ENCODE results near the gene ACAP3. TPM values are rescaled to one million over a fixed set of nuclear protein-coding genes. Genes with fewer than 3 reads are reported as not detected.

Gene ACAP3
- polyA plus RNA-seq, 2 of the 4 experiments (the other 2 are of a cell fraction): 6.6 to 24.2 TPM

DNA sequence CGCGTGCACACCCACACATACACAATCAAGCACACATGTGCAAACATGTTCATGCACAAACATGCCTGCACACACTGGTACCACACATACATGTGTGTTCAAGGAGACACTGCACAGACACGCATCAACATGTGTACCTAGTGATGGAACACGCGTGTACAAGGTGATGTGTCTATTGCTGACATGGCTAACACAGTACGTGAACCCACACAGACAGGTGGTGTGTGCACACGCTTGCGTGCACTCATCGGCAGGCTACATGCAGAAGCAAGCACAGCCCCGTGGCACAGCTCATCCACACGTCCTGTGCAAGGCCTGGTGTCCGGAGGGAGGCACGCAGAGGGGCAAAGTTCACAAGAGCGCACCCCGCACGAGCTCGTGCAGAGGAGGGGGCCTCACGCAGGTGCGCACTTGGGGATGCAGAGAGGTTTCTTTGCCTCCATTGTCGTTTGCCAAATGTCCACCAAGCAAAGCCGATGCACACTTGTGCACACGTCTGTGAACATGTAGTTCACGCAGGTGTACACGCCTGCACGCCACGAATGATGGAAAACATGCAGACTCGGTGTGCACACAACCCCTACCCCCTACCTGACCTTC is 969 bp downstream of the ACAP3 start:
- Histone ChIP-seq H3K4me3 (peak overlapping the region; percentile 91), H3K4me2 (peak overlapping the region; percentile 91), H3K4me1 (peaks cover 41% of the 10 kb centered on the region), H3K9me3 (no peaks in the 10 kb centered on the region), H3K27ac (peak overlapping the region; percentile 78 to 96; a peak in 5 of 6 replicates)
- DNase-seq (ENCODE audit: low read depth in 1 of 2, low spot score in 1 of 2) (no peak), ATAC-seq (no peak), FAIRE-seq (no peak)
- WGBS (ENCODE audit: missing lambda C conversion rate): 72% methylated on average over 14 of the region's 27 CpGs
- POLR2A ChIA-PET: no interaction called here
- TF ChIP-seq, protein P1, sequence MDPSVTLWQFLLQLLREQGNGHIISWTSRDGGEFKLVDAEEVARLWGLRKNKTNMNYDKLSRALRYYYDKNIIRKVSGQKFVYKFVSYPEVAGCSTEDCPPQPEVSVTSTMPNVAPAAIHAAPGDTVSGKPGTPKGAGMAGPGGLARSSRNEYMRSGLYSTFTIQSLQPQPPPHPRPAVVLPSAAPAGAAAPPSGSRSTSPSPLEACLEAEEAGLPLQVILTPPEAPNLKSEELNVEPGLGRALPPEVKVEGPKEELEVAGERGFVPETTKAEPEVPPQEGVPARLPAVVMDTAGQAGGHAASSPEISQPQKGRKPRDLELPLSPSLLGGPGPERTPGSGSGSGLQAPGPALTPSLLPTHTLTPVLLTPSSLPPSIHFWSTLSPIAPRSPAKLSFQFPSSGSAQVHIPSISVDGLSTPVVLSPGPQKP (IDR thresholded peaks at IDR 0.05; ENCODE audit: low read depth, low read length): no peak
- no peak for TF ChIP-seq RCOR1 (IDR thresholded peaks at IDR 0.05; ENCODE audit: low read depth, low read length)
- CTCF ChIA-PET: interaction anchor here (1.1 kb wide), 1 partner anchor 39 kb away, joined by 3 read pairs; no protein-coding TSS in a partner anchor

DNA sequence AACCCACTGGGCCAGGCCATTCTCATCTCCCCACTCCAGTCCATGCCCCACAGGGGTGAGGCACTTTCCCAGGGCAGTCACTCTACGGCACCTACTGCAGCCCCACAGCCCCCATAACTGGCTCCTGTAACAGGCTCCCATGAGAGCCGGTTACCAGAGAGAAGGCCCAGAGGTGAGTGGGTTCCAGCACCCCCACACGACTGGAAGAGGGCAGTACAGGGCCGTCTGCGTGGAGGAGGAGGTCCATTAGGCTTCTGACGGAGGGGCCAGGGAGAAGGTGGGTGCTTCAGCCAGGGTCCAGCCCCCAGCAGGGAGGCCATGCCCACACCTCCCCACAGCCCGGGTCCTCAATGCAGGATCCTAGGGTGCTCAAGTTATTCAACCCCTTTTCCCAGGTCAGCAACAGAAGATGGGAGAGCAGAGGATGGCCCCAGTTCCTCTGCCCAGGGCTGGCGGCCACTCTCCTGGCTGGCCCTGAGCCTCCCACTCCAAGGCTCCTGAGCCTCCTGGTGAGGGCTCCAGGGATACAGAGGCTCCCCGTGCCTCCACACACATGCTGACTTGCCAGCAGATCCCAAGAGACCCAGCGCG is 1.6 kb downstream of the ACAP3 start:
- ChIA-PET CTCF (interaction anchor here (1.1 to 1.6 kb wide), 5 partner anchors 15 to 325 kb away, joined by 3 to 7 read pairs (median 3); no protein-coding TSS in a partner anchor), POLR2A (no interaction called here)
- TF ChIP-seq MAFK (IDR thresholded peaks at IDR 0.05; ENCODE audit: partially characterized antibody) (no peak), MYC (IDR thresholded peaks at IDR 0.05; ENCODE audit: borderline replicate concordance, low read length) (no peak), TFCP2L1 (CRISPR knock-in tag; IDR thresholded peaks at IDR 0.05) (no peak), MAZ (IDR thresholded peaks at IDR 0.05; ENCODE audit: borderline replicate concordance, low read depth, low read length) (no peak), BHLHE40 (IDR thresholded peaks at IDR 0.05; ENCODE audit: low read depth, low read length) (no peak), HMGXB4 (CRISPR knock-in tag; IDR thresholded peaks at IDR 0.05; ENCODE audit: borderline replicate concordance) (no peak), JUNB (IDR thresholded peaks at IDR 0.05) (no peak), RFX5 (IDR thresholded peaks at IDR 0.05) (no peak), FOXS1 (CRISPR knock-in tag; IDR thresholded peaks at IDR 0.05) (no peak), NR3C1 (IDR thresholded peaks at IDR 0.05) (no peak), CEBPB (IDR thresholded peaks at IDR 0.05) (no peak), HOXB5 (CRISPR knock-in tag; IDR thresholded peaks at IDR 0.05) (no peak), SMC3 (IDR thresholded peaks at IDR 0.05) (no peak)
- Histone ChIP-seq H3K9me3 (no peaks in the 10 kb centered on the region), H3K4me2 (peak overlapping the region; percentile 91), H3K4me3 (peak overlapping the region; percentile 91), H3K4me1 (peaks cover 41% of the 10 kb centered on the region), H3K27ac (peak overlapping the region; percentile 87 to 95)
- WGBS (ENCODE audit: missing lambda C conversion rate): 57% methylated on average over 8 of the region's 11 CpGs
- DNase-seq (ENCODE audit: low read depth in 1 of 2, low spot score in 1 of 2) (no peak), ATAC-seq (peak in 1 of 2 experiments; percentile 8; a peak in 3 of 6 replicates), FAIRE-seq (no peak)

- WGBS (ENCODE audit: missing lambda C conversion rate): 64% methylated on average over 5 of the region's 25 CpGs
- peak in 1 of 2 experiments; percentile 34; a peak in 3 of 6 replicates for ATAC-seq
- TF ChIP-seq, protein P2, sequence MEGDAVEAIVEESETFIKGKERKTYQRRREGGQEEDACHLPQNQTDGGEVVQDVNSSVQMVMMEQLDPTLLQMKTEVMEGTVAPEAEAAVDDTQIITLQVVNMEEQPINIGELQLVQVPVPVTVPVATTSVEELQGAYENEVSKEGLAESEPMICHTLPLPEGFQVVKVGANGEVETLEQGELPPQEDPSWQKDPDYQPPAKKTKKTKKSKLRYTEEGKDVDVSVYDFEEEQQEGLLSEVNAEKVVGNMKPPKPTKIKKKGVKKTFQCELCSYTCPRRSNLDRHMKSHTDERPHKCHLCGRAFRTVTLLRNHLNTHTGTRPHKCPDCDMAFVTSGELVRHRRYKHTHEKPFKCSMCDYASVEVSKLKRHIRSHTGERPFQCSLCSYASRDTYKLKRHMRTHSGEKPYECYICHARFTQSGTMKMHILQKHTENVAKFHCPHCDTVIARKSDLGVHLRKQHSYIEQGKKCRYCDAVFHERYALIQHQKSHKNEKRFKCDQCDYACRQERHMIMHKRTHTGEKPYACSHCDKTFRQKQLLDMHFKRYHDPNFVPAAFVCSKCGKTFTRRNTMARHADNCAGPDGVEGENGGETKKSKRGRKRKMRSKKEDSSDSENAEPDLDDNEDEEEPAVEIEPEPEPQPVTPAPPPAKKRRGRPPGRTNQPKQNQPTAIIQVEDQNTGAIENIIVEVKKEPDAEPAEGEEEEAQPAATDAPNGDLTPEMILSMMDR (IDR thresholded peaks at IDR 0.05): no peak
- TF ChIP-seq HEYL (CRISPR knock-in tag; IDR thresholded peaks at IDR 0.05) (no peak), FOSL2 (IDR thresholded peaks at IDR 0.05) (no peak), FOSL2 (CRISPR knock-in tag; IDR thresholded peaks at IDR 0.05) (peak; percentile 50), FOXS1 (CRISPR knock-in tag; IDR thresholded peaks at IDR 0.05) (no peak), ZFP36 (IDR thresholded peaks at IDR 0.05; ENCODE audit: borderline replicate concordance, partially characterized antibody) (no peak), MAFK (IDR thresholded peaks at IDR 0.05; ENCODE audit: partially characterized antibody) (peak; percentile 24)
- TF ChIP-seq, protein P3, sequence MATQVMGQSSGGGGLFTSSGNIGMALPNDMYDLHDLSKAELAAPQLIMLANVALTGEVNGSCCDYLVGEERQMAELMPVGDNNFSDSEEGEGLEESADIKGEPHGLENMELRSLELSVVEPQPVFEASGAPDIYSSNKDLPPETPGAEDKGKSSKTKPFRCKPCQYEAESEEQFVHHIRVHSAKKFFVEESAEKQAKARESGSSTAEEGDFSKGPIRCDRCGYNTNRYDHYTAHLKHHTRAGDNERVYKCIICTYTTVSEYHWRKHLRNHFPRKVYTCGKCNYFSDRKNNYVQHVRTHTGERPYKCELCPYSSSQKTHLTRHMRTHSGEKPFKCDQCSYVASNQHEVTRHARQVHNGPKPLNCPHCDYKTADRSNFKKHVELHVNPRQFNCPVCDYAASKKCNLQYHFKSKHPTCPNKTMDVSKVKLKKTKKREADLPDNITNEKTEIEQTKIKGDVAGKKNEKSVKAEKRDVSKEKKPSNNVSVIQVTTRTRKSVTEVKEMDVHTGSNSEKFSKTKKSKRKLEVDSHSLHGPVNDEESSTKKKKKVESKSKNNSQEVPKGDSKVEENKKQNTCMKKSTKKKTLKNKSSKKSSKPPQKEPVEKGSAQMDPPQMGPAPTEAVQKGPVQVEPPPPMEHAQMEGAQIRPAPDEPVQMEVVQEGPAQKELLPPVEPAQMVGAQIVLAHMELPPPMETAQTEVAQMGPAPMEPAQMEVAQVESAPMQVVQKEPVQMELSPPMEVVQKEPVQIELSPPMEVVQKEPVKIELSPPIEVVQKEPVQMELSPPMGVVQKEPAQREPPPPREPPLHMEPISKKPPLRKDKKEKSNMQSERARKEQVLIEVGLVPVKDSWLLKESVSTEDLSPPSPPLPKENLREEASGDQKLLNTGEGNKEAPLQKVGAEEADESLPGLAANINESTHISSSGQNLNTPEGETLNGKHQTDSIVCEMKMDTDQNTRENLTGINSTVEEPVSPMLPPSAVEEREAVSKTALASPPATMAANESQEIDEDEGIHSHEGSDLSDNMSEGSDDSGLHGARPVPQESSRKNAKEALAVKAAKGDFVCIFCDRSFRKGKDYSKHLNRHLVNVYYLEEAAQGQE (IDR thresholded peaks at IDR 0.05): no peak
- Histone ChIP-seq H3K4me2 (peak overlapping the region; percentile 91), H3K27ac (peak overlapping the region; percentile 87 to 95), H3K4me3 (peak overlapping the region; percentile 29), H3K4me1 (peaks cover 41% of the 10 kb centered on the region), H3K9me3 (no peaks in the 10 kb centered on the region)
- ChIA-PET CTCF (interaction anchor here (0.9 to 1.6 kb wide), 10 partner anchors 10 to 324 kb away, joined by 3 to 7 read pairs (median 3); no protein-coding TSS in a partner anchor), POLR2A (no interaction called here)
- FAIRE-seq: no peak
- DNase-seq (ENCODE audit: low read depth in 1 of 2, low spot score in 1 of 2): peak in 1 of 2 experiments; percentile 53
Measured at GRCh38 chr1:1305300-1306069, 2.2 kb downstream of the ACAP3 start.
